GM23338 (cell line): Measurements from ENCODE around the gene KCTD1.

Source experiments
- CTCF ChIP-seq, 2 experiments: fragments of 200-600 bp in 1 of 2; sonication (generic) in 1 of 2; conservative IDR thresholded peaks; 2 replicates each; pipeline versions ENCODE4 v1.5.1 to v1.6.1; 2016 to 2017; ENCODE audit warnings: antibody characterized with exemption in 2 of 2, low read depth in 2 of 2, mild to moderate bottlenecking in 2 of 2, moderate library complexity in 1 of 2
- EZH2 ChIP-seq: fragments of 200-600 bp; sonication (generic); IDR thresholded peaks from one replicate; pipeline ENCODE4 v1.8.0; 2017; ENCODE audit warnings: antibody characterized with exemption, mild to moderate bottlenecking, low read depth; ENCODE audit not compliant: unreplicated experiment
- EZH2phosphoT487 ChIP-seq: fragments of 200-600 bp; sonication (generic); IDR thresholded peaks from one replicate; pipeline ENCODE4 v1.8.1; 2018; ENCODE audit warnings: antibody characterized with exemption; ENCODE audit not compliant: unreplicated experiment
- POLR2AphosphoS5 ChIP-seq: IDR thresholded peaks from 2 replicates; pipeline ENCODE4 v1.6.1; 2016; ENCODE audit warnings: antibody characterized with exemption, low read depth
- REST ChIP-seq: IDR thresholded peaks from one replicate; pipeline ENCODE4 v1.6.1; 2018; ENCODE audit warnings: antibody characterized with exemption; ENCODE audit not compliant: unreplicated experiment
- TF ChIP-seq, protein P1 (sequence below): IDR thresholded peaks from 2 replicates; pipeline ENCODE4 v1.6.1; 2016; ENCODE audit warnings: antibody characterized with exemption

GRCh38 chr18:26495287-26495686 lies 53.1 kb downstream of the KCTD1 start:
- TF ChIP-seq EZH2phosphoT487 (no peak), CTCF (conservative IDR thresholded peaks at IDR 0.05; ENCODE audit: low read depth in 2 of 2) (no peak), EZH2 (no peak), POLR2AphosphoS5 (no peak), REST (no peak)
- TF ChIP-seq, protein P1, sequence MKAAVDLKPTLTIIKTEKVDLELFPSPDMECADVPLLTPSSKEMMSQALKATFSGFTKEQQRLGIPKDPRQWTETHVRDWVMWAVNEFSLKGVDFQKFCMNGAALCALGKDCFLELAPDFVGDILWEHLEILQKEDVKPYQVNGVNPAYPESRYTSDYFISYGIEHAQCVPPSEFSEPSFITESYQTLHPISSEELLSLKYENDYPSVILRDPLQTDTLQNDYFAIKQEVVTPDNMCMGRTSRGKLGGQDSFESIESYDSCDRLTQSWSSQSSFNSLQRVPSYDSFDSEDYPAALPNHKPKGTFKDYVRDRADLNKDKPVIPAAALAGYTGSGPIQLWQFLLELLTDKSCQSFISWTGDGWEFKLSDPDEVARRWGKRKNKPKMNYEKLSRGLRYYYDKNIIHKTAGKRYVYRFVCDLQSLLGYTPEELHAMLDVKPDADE: no peak
